Measurements from ENCODE around the gene DCHS1.

The DCHS1 gene

DNA sequence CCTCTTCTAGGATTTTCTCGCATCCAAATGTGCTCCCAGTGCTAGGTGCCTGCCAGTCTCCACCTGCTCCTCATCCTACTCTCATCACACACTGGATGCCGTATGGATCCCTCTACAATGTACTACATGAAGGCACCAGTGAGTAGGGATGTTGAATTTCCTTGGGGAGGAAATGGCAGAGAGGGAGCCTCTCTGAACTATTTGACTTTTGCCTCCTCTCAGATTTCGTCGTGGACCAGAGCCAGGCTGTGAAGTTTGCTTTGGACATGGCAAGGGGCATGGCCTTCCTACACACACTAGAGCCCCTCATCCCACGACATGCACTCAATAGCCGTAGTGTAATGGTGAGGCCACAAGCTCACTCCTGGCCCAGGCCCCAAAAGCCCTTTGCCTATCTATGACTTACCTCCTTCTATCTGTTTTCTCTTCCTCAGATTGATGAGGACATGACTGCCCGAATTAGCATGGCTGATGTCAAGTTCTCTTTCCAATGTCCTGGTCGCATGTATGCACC is 46.0 kb downstream of the DCHS1 start:
- ATAC-seq = no peak
- no peak for TF ChIP-seq TOX (CRISPR knock-in tag; IDR thresholded peaks at IDR 0.05; ENCODE audit: borderline replicate concordance)
- no peak for TF ChIP-seq ZNF70 (CRISPR knock-in tag; IDR thresholded peaks at IDR 0.05)
- TF ChIP-seq, protein P1, sequence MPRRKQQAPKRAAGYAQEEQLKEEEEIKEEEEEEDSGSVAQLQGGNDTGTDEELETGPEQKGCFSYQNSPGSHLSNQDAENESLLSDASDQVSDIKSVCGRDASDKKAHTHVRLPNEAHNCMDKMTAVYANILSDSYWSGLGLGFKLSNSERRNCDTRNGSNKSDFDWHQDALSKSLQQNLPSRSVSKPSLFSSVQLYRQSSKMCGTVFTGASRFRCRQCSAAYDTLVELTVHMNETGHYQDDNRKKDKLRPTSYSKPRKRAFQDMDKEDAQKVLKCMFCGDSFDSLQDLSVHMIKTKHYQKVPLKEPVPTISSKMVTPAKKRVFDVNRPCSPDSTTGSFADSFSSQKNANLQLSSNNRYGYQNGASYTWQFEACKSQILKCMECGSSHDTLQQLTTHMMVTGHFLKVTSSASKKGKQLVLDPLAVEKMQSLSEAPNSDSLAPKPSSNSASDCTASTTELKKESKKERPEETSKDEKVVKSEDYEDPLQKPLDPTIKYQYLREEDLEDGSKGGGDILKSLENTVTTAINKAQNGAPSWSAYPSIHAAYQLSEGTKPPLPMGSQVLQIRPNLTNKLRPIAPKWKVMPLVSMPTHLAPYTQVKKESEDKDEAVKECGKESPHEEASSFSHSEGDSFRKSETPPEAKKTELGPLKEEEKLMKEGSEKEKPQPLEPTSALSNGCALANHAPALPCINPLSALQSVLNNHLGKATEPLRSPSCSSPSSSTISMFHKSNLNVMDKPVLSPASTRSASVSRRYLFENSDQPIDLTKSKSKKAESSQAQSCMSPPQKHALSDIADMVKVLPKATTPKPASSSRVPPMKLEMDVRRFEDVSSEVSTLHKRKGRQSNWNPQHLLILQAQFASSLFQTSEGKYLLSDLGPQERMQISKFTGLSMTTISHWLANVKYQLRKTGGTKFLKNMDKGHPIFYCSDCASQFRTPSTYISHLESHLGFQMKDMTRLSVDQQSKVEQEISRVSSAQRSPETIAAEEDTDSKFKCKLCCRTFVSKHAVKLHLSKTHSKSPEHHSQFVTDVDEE (CRISPR knock-in tag; IDR thresholded peaks at IDR 0.05) = no peak
- TF ChIP-seq RARB (CRISPR knock-in tag; IDR thresholded peaks at IDR 0.05) = no peak
- no peak for TF ChIP-seq CSDC2 (CRISPR knock-in tag; IDR thresholded peaks at IDR 0.05)
- no peak for TF ChIP-seq ZNF8 (CRISPR knock-in tag; IDR thresholded peaks at IDR 0.05)
- TF ChIP-seq ZC3H10 (CRISPR knock-in tag; IDR thresholded peaks at IDR 0.05) = no peak
- TF ChIP-seq, protein P2, sequence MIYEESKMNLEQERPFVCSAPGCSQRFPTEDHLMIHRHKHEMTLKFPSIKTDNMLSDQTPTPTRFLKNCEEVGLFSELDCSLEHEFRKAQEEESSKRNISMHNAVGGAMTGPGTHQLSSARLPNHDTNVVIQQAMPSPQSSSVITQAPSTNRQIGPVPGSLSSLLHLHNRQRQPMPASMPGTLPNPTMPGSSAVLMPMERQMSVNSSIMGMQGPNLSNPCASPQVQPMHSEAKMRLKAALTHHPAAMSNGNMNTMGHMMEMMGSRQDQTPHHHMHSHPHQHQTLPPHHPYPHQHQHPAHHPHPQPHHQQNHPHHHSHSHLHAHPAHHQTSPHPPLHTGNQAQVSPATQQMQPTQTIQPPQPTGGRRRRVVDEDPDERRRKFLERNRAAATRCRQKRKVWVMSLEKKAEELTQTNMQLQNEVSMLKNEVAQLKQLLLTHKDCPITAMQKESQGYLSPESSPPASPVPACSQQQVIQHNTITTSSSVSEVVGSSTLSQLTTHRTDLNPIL (CRISPR knock-in tag; IDR thresholded peaks at IDR 0.05; ENCODE audit: low read depth) = no peak
- no peak for TF ChIP-seq BACH2 (CRISPR knock-in tag; IDR thresholded peaks at IDR 0.05; ENCODE audit: borderline replicate concordance)
- TF ChIP-seq ISL1 (CRISPR knock-in tag; IDR thresholded peaks at IDR 0.05) = no peak
- TF ChIP-seq ARNTL (CRISPR knock-in tag; IDR thresholded peaks at IDR 0.05; ENCODE audit: borderline replicate concordance, low read depth) = no peak

DNA sequence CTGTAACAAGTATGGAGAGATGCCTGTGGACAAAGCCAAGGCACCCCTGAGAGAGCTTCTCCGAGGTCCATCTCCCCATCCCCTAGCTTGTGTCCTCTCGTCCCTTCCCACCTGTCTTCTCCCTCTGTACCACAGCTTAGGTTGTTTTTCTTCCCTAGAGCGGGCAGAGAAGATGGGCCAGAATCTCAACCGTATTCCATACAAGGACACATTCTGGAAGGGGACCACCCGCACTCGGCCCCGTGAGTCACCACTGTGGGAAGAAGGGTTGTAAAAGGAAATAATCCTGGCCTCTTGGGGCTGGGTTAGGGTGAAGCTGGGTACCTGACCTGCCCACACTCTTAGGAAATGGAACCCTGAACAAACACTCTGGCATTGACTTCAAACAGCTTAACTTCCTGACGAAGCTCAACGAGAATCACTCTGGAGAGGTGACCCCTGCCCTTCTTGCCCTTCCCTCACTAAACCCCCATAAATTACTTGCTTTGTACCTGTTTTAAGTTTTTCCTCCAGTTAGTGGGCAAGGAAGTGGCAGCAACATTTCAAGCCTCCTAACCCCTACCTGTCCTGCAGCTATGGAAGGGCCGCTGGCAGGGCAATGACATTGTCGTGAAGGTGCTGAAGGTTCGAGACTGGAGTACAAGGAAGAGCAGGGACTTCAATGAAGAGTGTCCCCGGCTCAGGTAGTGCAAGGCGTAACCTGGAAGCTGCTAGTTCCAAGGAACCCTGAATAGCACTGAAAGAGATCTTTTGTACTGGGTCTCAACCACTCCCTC is 46.7 kb downstream of the DCHS1 start:
- TF ChIP-seq ZFP3 (CRISPR knock-in tag; IDR thresholded peaks at IDR 0.05) = no peak
- no peak for TF ChIP-seq ZNF8 (CRISPR knock-in tag; IDR thresholded peaks at IDR 0.05)
- TF ChIP-seq PPARA (CRISPR knock-in tag; IDR thresholded peaks at IDR 0.05; ENCODE audit: borderline replicate concordance) = no peak
- TF ChIP-seq ZC3H10 (CRISPR knock-in tag; IDR thresholded peaks at IDR 0.05) = no peak
- TF ChIP-seq, protein P3, sequence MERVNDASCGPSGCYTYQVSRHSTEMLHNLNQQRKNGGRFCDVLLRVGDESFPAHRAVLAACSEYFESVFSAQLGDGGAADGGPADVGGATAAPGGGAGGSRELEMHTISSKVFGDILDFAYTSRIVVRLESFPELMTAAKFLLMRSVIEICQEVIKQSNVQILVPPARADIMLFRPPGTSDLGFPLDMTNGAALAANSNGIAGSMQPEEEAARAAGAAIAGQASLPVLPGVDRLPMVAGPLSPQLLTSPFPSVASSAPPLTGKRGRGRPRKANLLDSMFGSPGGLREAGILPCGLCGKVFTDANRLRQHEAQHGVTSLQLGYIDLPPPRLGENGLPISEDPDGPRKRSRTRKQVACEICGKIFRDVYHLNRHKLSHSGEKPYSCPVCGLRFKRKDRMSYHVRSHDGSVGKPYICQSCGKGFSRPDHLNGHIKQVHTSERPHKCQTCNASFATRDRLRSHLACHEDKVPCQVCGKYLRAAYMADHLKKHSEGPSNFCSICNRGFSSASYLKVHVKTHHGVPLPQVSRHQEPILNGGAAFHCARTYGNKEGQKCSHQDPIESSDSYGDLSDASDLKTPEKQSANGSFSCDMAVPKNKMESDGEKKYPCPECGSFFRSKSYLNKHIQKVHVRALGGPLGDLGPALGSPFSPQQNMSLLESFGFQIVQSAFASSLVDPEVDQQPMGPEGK (CRISPR knock-in tag; IDR thresholded peaks at IDR 0.05; ENCODE audit: borderline replicate concordance) = no peak
- ATAC-seq = no peak

DNA sequence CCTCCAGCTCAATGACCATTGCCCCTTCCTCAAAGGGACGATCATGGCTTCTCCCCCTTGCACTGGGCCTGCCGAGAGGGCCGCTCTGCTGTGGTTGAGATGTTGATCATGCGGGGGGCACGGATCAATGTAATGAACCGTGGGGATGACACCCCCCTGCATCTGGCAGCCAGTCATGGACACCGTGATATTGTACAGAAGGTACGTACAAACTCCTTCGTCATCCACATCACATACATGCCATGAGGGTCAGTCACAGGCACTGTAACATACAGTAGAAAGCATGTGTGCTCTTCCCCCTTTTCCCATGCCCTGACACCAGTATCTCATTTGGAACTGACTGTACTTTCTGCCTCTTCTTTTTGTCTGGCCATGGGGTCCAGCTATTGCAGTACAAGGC is 47.6 kb downstream of the DCHS1 start:
- no peak for ATAC-seq
- TF ChIP-seq ZFP30 (CRISPR knock-in tag; IDR thresholded peaks at IDR 0.05) (no peak), ZFP3 (CRISPR knock-in tag; IDR thresholded peaks at IDR 0.05) (no peak), ARNTL (CRISPR knock-in tag; IDR thresholded peaks at IDR 0.05; ENCODE audit: borderline replicate concordance, low read depth) (no peak), RARB (CRISPR knock-in tag; IDR thresholded peaks at IDR 0.05) (no peak), ZNF70 (CRISPR knock-in tag; IDR thresholded peaks at IDR 0.05) (no peak), OSR1 (CRISPR knock-in tag; IDR thresholded peaks at IDR 0.05) (no peak), CSDC2 (CRISPR knock-in tag; IDR thresholded peaks at IDR 0.05) (no peak), ZNF565 (CRISPR knock-in tag; conservative IDR thresholded peaks at IDR 0.05; ENCODE audit: low read depth) (no peak), ESRRG (CRISPR knock-in tag; IDR thresholded peaks at IDR 0.05) (no peak), TCF4 (CRISPR knock-in tag; IDR thresholded peaks at IDR 0.05; ENCODE audit: borderline replicate concordance) (no peak)
- TF ChIP-seq, protein P3 (CRISPR knock-in tag; IDR thresholded peaks at IDR 0.05; ENCODE audit: borderline replicate concordance) = no peak
- TF ChIP-seq, protein P4, sequence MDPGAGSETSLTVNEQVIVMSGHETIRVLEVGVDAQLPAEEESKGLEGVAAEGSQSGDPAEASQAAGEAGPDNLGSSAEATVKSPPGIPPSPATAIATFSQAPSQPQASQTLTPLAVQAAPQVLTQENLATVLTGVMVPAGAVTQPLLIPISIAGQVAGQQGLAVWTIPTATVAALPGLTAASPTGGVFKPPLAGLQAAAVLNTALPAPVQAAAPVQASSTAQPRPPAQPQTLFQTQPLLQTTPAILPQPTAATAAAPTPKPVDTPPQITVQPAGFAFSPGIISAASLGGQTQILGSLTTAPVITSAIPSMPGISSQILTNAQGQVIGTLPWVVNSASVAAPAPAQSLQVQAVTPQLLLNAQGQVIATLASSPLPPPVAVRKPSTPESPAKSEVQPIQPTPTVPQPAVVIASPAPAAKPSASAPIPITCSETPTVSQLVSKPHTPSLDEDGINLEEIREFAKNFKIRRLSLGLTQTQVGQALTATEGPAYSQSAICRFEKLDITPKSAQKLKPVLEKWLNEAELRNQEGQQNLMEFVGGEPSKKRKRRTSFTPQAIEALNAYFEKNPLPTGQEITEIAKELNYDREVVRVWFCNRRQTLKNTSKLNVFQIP (CRISPR knock-in tag; IDR thresholded peaks at IDR 0.05; ENCODE audit: borderline replicate concordance, low read depth) = no peak

Data from SK-N-SH treated with all-trans-retinoic acid at 6 μM for 48 hours (cell line).